ENCODE data around the gene DPPA4. TPM values are rescaled to one million over a fixed set of nuclear protein-coding genes. Genes with fewer than 3 reads are reported as not detected.
"Not testable (repeated sequence)": the region's sequence is repeated elsewhere in the genome, so short reads cannot be mapped to it uniquely, and the experiment has no call there.

Gene DPPA4
- total and polyA plus RNA-seq, 8 donors = 0.16 to 4.5 (median 3.2) TPM; not detected in 1

GRCh38 chr3:109364088-109364487 is 26.7 kb upstream of the DPPA4 start:
- H3K4me1 ChIP-seq = no peaks in the 10 kb centered on the region
- H3K36me3 ChIP-seq = no peaks in the 10 kb centered on the region
- intact Hi-C loops (cut with DNase I) = no loop called here
- no peaks in the 10 kb centered on the region for H3K27me3 ChIP-seq
- no peak overlapping the region for H3K27ac ChIP-seq
- no peaks in the 10 kb centered on the region for H3K9me3 ChIP-seq
- no peak for DNase-seq
- no peak for ATAC-seq
- TF ChIP-seq, protein P1, sequence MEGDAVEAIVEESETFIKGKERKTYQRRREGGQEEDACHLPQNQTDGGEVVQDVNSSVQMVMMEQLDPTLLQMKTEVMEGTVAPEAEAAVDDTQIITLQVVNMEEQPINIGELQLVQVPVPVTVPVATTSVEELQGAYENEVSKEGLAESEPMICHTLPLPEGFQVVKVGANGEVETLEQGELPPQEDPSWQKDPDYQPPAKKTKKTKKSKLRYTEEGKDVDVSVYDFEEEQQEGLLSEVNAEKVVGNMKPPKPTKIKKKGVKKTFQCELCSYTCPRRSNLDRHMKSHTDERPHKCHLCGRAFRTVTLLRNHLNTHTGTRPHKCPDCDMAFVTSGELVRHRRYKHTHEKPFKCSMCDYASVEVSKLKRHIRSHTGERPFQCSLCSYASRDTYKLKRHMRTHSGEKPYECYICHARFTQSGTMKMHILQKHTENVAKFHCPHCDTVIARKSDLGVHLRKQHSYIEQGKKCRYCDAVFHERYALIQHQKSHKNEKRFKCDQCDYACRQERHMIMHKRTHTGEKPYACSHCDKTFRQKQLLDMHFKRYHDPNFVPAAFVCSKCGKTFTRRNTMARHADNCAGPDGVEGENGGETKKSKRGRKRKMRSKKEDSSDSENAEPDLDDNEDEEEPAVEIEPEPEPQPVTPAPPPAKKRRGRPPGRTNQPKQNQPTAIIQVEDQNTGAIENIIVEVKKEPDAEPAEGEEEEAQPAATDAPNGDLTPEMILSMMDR (IDR thresholded peaks at IDR 0.05) = no peak
- H3K4me3 ChIP-seq = no peak overlapping the region

DNA sequence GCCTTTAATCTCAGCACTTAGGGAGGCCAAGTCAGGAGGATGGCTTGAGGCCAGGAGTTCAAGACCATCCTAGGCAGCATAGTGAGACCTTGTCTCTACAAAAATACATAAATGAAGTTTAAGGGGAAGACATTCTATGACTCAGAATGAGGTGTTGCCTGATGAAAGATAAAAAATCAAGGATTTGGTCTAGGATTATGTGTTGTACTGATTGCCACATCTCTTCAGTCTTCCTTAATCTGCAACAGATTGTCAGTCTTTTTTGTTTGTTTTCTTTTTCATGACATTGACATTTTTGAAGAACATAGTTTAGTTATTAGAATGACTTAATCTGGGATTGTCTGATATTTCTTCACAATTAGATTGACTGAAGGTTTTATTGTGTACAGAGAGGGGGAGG is 26.3 kb upstream of the DPPA4 start:
- ATAC-seq (no peak), DNase-seq (no peak)
- intact Hi-C loops (cut with DNase I) = no loop called here
- TF ChIP-seq, protein P1 (IDR thresholded peaks at IDR 0.05) = no peak
- H3K4me1 ChIP-seq = no peaks in the 10 kb centered on the region
- no peak overlapping the region for H3K27ac ChIP-seq
- no peaks in the 10 kb centered on the region for H3K27me3 ChIP-seq
- no peak overlapping the region for H3K4me3 ChIP-seq
- H3K9me3 ChIP-seq = no peaks in the 10 kb centered on the region
- no peaks in the 10 kb centered on the region for H3K36me3 ChIP-seq

DNA sequence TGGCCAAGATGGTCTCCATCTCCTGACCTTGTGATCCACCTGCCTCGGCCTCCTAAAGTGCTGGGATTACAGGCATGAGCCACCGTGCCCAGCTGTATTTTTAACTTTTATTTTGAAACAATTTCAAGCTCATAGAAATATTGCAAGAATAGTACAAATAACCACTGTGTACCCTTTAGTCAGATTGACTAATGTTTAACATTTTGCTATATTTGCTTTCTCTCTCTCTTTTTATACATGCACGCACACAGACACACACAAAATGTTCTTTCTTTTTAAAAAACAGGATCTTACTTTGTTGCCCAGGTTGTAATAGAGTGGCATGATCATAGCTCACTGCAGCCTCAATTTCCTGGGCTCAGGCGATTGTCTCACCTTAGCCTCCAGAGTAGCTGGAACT is 25.5 kb upstream of the DPPA4 start:
- TF ChIP-seq, protein P1 (IDR thresholded peaks at IDR 0.05) = no peak

DNA sequence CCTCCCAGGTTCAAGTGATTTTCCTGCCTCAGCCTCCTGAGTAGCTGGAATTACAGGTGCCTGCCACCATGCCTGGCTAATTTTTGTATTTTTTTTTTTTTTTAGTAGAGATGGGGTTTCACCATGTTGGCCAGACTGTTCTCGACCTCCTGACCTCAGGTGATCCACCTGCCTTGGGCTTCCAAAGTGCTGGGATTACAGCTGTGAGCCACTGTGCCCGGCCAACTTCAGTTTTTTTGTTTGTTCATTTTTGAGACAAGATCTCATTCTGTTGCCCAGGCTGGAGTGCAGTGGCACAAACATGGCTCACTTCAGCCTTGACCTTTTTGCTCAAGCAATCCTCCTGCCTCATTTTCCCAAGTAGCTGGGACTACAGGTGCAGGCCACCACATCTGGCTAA is 21.5 kb upstream of the DPPA4 start:
- DNase-seq; H3K36me3 ChIP-seq; H3K27ac ChIP-seq; H3K4me3 ChIP-seq; H3K27me3 ChIP-seq; intact Hi-C loops (cut with DNase I); H3K9me3 ChIP-seq; ATAC-seq; H3K4me1 ChIP-seq: not testable (repeated sequence)

More for the DNA sequence above, 25.5 kb upstream of the DPPA4 start:
- Histone ChIP-seq H3K27me3 (no peaks in the 10 kb centered on the region), H3K4me1 (no peaks in the 10 kb centered on the region), H3K27ac (no peak overlapping the region), H3K4me3 (no peak overlapping the region), H3K36me3 (no peaks in the 10 kb centered on the region), H3K9me3 (no peaks in the 10 kb centered on the region)
- no peak for DNase-seq
- intact Hi-C loops (cut with DNase I) = no loop called here
- no peak for ATAC-seq

GRCh38 chr3:109356442-109357155 is 19.3 kb upstream of the DPPA4 start:
- Histone ChIP-seq H3K36me3 (no peaks in the 10 kb centered on the region), H3K4me3 (no peak overlapping the region), H3K4me1 (no peaks in the 10 kb centered on the region), H3K27me3 (no peaks in the 10 kb centered on the region), H3K9me3 (no peaks in the 10 kb centered on the region), H3K27ac (no peak overlapping the region)
- intact Hi-C loops (cut with DNase I) = no loop called here
- ATAC-seq (no peak), DNase-seq (no peak)
- TF ChIP-seq, protein P1 (IDR thresholded peaks at IDR 0.05) = no peak

Measured in left lung (tissue), 10 donors.